H1 (cell line): ENCODE data around the gene KRT24. TPM values are rescaled to one million over a fixed set of nuclear protein-coding genes. Genes with fewer than 3 reads are reported as not detected.

Experiments
- CBX8 ChIP-seq: fragments of 300-800, 300-1000 bp; sonication (generic); IDR thresholded peaks from 2 replicates; pipeline ENCODE4 v1.7.1; 2016; ENCODE audit warnings: low read depth, low read length, borderline replicate concordance
- CREB1 ChIP-seq: IDR thresholded peaks from 2 replicates; pipeline ENCODE4 v1.6.1; 2012; ENCODE audit warnings: inconsistent platforms
- EGR1 ChIP-seq: IDR thresholded peaks from 2 replicates; pipeline ENCODE4 v1.6.1; 2011; ENCODE audit warnings: low read depth, low read length, borderline replicate concordance
- NRF1 ChIP-seq: IDR thresholded peaks from 2 replicates; pipeline ENCODE4 v1.6.1; 2011; ENCODE audit warnings: mild to moderate bottlenecking, low read depth, low read length, improper control_type of control experiment
- RFX5 ChIP-seq: IDR thresholded peaks from 2 replicates; pipeline ENCODE4 v1.6.1; 2011; ENCODE audit warnings: low read depth, low read length, improper control_type of control experiment, borderline replicate concordance
- SIRT6 ChIP-seq: IDR thresholded peaks from one replicate; pipeline ENCODE4 v1.7.1; 2012; ENCODE audit warnings: low read length, inconsistent platforms
- SP4 ChIP-seq: IDR thresholded peaks from 2 replicates; pipeline ENCODE4 v1.6.1; 2012; ENCODE audit warnings: low read length, inconsistent platforms
- TCF12 ChIP-seq: IDR thresholded peaks from 2 replicates; pipeline ENCODE4 v1.6.1; 2011; ENCODE audit warnings: low read depth, mild to moderate bottlenecking, low read length
- YY1 ChIP-seq: IDR thresholded peaks from 2 replicates; pipeline ENCODE4 v1.6.1; 2011; ENCODE audit warnings: low read depth, mild to moderate bottlenecking, low read length
- polyA plus RNA-seq, 7 experiments: library from polyadenylated mRNA; depleted of rRNA in 3 of 7; stranded (reverse) in 5 of 7; unstranded in 2 of 7; fragments of >200 nt in 5 of 7; fragments of 200-250 nt in 2 of 7; gene quantifications; 1 replicate in 5 of 7; 2 replicates in 1 of 7; 4 replicates in 1 of 7; pipeline versions ENCODE4 v1.2.1 to v1.2.3, GENCODE V29; 2011 to 2013; ENCODE audit warnings: missing spikeins in 2 of 7, mixed read lengths in 2 of 7
- total RNA-seq: library from RNA; stranded (reverse); fragmentation: NEBNext Ultra II Directional; extraction: Animal tissue kit (Norgen Biotek cat#: 25700); gene quantifications from 2 replicates; pipeline ENCODE4 v1.2.1, GENCODE V29; 2021

KRT24 gene
- total and polyA plus RNA-seq, 2 of the 8 experiments (the other 6 are each of a cell fraction or from before 2014, with no cell fraction given) = not detected

- no peak for TF ChIP-seq RFX5
- no peak for TF ChIP-seq SP4
- TF ChIP-seq SIRT6 = no peak
- no peak for TF ChIP-seq CREB1
- no peak for TF ChIP-seq CBX8
- no peak for TF ChIP-seq EGR1
- no peak for TF ChIP-seq YY1
- TF ChIP-seq TCF12 = no peak
- TF ChIP-seq NRF1 = no peak
Observed at GRCh38 chr17:40714473-40714872, 10.9 kb upstream of the KRT24 start (continued).
